ENCODE measurements around the gene RPS19.

The RPS19 gene

DNA sequence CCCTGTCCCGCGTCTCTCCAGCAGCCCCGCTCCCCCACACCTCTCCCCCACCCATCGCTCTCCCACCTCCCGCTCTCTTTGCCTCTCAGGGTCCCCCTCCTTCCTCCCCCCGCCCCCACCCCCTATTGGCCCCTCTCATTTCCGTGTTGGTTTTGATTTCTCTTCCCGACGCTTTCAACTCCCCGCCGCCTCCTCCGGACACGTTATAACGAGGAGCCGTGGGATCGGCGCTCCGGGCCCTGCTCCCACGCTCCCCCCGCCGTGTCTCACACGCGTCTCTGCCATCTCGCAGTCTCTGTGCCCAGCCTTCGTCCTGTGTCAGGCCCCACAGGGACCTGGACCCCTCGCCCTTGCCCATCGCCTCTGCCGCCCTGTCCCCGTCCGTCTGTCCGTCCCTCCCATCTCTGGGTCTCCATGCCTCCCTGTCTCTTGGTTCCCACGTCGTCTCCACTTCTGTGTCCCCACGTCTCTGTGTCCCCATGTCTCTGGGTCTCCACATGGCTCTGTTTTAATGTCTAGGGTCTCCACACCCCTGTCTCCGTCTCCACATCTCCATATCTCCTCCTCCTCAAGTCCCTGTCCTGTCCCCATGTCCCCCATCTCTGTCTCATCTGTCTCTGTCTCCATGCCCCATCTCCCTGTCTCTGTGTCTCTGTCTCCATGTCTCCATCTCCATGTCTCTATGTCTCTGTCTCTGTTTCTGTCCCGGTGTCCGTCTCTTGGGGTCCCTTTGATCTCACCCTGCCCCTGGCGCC lies 55.1 kb downstream of the RPS19 start:
- no peak for DNase-seq (ENCODE audit: low read depth)

GRCh38 chr19:41915776-41916414 lies 55.8 kb downstream of the RPS19 start:
- DNase-seq (ENCODE audit: low read depth) = no peak

- DNase-seq (ENCODE audit: low read depth) = no peak
These were observed 57.6 kb downstream of the RPS19 start for GRCh38 chr19:41917676-41918075.

DNA sequence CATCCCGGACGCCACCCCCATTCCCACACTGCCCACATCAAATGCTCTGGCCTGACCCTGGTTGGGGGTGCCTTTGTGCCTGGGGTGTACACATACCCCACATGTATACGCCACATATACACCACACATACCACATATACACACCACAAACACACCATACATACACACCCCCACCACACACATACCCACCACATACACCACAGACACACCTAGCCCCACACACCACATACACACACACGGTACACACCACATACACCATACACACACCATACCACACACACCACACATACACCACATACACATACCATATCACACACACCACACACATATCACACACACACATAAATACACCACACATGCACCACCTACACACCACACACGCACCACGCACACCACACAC lies 58.0 kb downstream of the RPS19 start:
- no peak for DNase-seq (ENCODE audit: low read depth)

DNA sequence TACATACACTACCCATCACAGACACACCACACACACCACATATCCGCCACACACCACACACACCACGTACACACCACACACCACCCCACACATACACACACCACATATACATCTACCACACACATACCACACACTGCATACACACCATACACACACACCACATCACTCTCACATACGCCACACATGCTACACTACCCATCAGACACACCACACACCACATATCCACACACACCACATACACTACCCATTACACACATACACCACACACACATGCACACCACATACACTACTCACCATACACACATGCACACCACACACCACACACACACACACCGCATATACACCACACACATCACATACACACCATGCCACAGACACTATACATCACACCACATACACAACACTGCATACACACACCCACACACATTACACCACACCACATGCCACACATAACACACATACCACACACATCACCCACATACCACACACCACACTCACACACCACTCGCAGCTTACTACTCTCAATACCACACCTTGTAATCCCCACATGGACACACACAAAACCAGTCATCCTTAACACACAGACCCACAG lies 58.7 kb downstream of the RPS19 start:
- no peak for DNase-seq (ENCODE audit: low read depth)

DNA sequence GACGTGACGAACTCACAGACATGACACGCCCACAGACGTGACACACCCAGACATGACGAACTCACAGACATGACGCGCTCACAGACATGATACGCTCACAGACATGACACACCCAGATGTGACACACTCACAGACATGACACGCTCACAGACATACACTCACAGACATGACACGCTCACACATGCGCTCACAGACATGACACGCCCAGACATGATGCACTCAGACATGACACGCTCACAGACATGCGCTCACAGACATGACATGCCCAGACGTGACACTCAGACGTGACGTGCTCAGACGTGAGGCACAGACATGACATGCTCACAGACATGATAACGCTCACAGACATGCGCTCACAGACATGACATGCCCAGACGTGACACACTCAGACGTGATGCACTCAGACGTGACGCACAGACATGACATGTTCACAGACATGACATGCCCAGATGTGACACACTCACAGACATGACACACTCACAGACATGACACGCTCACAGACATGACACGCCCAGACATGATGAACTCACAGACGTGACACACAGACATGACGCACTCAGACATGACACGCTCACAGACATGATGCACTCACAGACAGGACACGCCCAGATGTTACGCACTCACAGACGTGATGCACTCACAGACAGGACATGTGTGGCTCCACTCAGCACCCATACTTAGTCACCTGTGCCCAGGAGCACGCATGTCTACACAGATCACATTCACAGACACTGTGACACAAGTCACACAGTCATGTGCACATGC lies 60.1 kb downstream of the RPS19 start:
- no peak for DNase-seq (ENCODE audit: low read depth)

GRCh38 chr19:41920882-41921576 lies 61.0 kb downstream of the RPS19 start:
- no peak for DNase-seq (ENCODE audit: low read depth)

DNA sequence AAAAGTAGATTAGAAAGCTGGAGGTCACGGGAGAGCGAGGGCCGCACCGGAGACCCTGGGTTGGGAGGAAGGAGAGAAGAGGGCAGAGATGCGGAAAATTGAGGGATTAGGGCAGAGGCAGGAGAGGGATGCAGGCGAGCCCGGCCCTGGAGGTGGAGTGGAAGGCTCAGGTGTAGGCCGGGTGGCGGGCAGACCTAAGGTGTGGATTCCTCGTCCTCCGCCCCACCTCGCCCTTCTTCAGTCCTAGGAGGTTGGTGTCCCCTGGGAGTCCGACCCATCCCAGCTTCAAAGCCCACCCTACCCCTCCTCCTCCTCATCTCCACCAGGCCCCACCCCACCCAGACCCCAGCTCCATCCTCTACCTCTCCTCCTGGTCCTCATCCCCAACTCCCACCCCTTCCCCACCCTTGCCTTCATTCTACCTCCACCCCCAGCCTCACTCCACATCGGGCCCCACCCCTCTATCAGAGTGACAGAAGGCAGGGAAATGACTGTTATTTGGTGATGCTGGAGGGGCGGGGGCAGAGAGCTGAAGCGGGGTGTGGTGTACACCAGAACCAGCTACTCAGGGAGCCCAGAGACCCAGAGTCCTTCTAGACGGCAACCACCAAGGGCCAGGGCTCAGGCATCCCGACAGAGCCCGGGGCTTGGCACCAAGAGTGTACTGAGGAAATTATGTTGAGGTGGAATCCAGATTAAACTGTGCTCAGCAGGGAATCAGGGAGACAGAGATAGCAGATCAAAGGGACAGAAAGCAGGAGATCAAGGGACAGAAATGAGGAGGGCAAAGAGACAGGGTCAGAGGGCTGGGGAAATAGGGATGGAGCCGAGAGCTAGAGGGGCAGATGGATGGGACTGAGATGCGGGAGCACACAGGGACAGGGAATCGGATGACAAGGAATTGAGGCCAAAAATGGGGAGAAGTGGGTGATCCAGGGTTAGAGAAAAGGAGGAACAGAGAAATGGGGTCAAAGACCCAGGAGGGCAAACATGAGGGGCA lies 61.8 kb downstream of the RPS19 start:
- DNase-seq (ENCODE audit: low read depth) = no peak
